HuH-7.5 (cell line): ENCODE measurements around the gene GPRASP1.
A peak's percentile ranks its signal among the peaks of the same experiment; 100 is the strongest.
"Not testable (repeated sequence)": the region's sequence is repeated elsewhere in the genome, so short reads cannot be mapped to it uniquely, and the experiment has no call there.

ENCODE experiments used
- DNase-seq: peaks from one replicate; pipeline ENCODE4 v3.0.0; 2011; ENCODE audit warnings: low spot score

Gene GPRASP1, protein sequence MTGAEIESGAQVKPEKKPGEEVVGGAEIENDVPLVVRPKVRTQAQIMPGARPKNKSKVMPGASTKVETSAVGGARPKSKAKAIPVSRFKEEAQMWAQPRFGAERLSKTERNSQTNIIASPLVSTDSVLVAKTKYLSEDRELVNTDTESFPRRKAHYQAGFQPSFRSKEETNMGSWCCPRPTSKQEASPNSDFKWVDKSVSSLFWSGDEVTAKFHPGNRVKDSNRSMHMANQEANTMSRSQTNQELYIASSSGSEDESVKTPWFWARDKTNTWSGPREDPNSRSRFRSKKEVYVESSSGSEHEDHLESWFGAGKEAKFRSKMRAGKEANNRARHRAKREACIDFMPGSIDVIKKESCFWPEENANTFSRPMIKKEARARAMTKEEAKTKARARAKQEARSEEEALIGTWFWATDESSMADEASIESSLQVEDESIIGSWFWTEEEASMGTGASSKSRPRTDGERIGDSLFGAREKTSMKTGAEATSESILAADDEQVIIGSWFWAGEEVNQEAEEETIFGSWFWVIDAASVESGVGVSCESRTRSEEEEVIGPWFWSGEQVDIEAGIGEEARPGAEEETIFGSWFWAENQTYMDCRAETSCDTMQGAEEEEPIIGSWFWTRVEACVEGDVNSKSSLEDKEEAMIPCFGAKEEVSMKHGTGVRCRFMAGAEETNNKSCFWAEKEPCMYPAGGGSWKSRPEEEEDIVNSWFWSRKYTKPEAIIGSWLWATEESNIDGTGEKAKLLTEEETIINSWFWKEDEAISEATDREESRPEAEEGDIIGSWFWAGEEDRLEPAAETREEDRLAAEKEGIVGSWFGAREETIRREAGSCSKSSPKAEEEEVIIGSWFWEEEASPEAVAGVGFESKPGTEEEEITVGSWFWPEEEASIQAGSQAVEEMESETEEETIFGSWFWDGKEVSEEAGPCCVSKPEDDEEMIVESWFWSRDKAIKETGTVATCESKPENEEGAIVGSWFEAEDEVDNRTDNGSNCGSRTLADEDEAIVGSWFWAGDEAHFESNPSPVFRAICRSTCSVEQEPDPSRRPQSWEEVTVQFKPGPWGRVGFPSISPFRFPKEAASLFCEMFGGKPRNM (N-terminal part only)

DNA sequence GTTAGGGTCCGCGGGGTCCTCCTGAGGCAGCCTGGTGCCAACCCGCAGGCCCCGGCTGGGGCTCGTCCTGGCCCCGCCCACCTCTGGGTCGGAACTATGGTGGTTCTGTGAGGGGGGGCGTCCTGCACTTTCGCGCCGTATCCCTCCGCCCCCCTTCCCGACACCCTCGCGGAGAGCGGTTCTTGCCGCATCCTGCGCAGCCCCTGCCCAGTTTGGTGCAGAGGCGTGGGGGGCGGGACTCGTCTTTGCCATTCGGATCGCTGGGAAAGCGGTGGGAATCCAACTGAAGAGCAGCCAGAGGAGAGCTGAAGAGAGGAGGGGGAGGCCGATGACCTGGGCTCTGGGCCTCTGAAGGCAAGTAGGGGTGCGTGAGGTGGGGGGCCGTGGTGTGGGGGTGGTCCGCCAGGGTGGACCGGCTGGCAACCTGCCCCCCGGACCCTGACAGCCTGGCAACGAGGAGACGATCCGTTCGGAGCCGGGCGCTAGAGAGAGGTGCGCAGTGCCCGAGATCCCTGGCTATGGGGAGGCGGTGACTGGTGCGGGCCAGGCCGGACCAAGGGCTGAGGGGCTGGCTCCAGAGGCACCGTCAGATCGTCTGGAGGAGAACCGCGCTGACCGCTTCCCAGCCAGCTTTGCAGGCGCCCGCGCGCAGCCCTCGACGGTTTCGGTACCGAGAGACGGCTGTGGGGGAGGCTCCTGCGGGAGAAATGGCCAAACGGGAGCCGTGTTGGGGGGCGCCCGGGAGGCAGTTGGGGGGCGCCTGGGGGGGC, at the start of gene GPRASP1:
Gene GPRASP1 (plus strand): TSS at position 242 of the 770 bp plus-strand sequence. CDS start 2,431 bp downstream, outside the sequence.
- DNase-seq = no peak

- DNase-seq = no peak
These were observed 47.0 kb upstream of the GPRASP1 start for GRCh38 chrX:102604327-102604726.

DNA sequence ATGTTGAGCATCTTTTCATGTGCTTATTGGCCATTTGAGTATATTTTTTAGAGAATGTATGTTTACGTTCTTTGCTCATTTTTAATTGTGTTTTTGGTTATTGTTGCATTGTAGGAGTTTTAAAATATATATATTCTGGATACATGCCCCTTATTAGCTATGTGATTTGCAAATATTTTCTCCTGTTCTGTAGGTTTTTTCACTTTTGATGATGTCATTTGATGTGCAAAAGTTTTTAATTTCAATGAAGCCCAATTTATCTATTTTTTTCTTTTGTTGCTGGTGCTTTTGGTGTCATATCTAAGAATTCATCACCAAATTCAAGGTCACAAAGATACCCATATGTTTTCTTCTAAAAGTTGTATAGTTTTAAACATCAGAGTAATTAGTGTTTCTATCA, 45.2 kb upstream of the GPRASP1 start:
- DNase-seq = no peak

- DNase-seq = no peak
These were observed 40.4 kb upstream of the GPRASP1 start for GRCh38 chrX:102610905-102611304.

DNA sequence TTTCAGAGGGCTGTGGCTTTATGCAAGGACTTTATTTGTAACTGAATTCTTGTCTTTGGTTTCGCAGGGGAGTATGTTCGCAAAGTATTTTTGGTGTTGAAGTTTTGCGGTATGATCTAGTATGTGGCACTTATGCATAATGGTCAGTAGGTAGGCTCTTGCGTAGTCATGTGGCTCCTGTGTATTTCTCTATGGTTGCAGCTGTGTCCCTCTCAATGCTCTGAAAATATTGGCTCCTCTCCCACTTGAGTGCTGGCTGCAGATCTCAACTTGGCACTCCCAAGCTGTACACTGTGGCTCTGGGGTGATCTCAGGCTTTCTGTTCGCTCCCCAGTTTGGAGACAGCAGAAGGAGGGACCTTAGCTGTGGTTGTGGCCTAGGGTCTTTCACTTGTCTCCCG, 27.2 kb upstream of the GPRASP1 start:
- no peak for DNase-seq

DNA sequence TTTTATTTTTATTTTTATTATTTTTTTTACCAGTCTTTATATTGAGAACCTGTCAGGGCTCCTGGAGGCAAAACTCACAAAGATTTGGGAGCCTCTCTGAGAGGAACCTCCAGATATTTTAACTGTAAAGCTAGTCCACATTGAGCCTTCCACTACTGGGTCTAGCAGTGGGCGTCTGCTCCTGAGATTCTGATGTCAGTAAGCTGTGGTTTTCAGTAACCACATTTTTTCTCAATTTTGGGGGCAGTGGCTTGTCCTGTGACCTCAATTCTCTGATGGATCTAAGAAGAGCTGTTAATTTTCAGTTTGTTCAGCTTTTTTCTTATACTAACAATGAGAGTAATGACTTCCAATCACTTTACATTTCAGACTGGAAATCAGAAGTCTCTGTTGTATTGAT, 23.6 kb upstream of the GPRASP1 start:
- no peak for DNase-seq

- DNase-seq = no peak
These were observed 13.7 kb upstream of the GPRASP1 start for GRCh38 chrX:102637561-102637960.

DNA sequence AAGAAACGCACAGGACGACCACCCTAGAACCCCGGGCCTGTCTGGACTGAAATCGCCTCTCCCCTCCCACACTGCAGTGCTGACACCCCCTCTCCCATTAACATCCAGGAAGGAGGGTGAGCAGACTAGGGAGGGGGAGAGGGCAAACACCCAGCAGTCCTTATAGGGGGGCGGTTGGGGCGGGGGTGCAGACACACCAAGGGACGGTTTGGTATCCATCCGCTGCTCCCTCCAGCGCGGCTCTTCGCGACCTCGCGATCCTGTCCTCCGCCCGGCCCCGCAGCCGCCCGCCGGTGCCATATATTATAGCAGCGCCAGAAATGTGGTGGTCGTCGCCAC, 411 bp upstream of the GPRASP1 start:
- no peak for DNase-seq

DNA sequence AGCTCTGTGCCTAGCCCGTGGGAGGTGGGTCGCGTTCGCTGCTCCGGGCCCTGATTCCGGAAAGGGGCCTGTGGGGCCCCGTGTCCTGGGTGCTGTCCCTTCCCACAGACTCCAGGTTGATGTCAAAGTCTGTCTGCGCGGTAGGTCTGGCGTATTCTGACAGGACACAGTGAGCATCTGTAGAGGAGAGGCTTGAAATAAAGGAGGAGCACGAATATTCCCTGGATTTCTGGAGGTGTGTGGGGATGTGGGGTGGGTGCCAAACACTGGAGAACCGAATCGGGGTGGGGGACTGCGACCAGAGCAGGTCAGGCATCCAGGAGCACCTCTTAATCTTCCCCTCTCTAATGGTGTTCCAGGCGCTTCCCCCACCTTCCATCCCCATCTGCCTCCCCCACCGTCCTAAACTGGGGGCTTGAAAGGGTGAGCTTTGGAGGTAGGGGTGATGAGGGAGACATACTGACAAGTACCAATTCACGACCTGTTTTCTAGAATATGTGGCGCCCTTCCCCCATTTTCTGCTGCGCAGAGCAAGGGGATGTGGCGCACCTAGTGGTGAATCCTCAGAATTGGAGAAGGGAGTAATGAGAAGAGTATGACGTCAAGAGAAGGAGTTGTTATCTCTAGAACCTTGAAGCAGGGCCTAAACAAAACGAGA, 877 bp downstream of the GPRASP1 start:
- no peak for DNase-seq

GRCh38 chrX:102654696-102655095, 3.4 kb downstream of the GPRASP1 start:
- DNase-seq = no peak

- DNase-seq = no peak
These were observed 7.3 kb downstream of the GPRASP1 start for GRCh38 chrX:102658556-102658955.

GRCh38 chrX:102659790-102660757, 8.8 kb downstream of the GPRASP1 start:
- peak; percentile 51 for DNase-seq

DNA sequence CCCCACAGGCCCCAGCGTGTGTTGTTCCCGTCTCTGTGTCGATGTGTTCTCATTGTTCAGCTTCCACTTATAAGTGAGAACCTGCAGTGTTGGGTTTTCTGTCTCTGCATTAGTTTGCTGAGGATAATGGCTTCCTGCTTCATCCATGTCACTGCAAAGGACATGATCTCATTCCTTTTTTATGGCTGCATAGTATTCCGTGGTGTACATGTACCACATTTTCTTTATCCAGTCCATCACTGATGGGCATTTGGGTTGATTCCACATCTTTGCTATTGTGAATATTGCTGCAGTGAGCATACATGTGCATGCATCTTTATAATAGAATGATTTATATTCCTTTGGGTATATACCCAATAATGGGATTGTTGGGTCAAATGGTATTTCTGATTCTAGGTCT, 12.5 kb downstream of the GPRASP1 start:
- not testable (repeated sequence) for DNase-seq

DNA sequence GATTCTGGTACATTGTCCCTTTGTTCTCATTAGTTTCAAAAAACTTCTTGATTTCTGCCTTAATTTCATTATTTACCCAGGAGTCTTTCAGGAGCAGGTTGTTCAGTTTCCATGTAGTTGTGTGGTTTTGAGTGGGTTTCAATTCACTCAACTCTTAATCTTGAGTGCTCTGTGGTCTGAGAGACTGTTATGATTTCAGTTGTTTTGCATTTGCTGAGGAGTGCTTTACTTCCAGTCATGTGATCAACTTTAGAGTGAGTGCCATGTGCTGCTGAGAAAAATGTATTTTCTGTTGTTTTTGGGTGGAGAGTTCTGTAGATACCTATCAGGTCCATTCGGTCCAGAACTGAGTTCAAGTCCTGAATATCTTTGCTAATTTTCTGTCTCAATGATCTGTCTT, 15.8 kb downstream of the GPRASP1 start:
- not testable (repeated sequence) for DNase-seq

DNA sequence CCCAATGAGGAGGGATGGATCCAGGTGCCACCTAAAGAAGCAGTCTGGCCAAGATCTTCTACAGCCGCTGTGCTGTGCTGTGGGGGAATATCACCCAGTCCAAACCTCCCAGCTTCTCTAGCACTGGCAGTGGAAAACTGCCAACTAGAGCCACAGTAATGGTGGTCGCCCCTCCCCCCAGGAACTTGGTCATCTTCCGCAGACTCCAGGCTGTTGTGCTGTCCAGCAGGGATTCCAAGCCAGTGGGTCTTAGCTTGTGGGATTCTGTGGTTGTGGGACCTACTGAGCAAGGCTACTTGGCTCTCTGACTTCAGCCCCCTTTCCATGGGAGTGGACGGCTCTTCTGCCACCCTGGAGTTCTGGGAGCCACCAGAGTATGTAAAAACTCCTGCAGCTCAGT, 18.2 kb downstream of the GPRASP1 start:
- no peak for DNase-seq

DNA sequence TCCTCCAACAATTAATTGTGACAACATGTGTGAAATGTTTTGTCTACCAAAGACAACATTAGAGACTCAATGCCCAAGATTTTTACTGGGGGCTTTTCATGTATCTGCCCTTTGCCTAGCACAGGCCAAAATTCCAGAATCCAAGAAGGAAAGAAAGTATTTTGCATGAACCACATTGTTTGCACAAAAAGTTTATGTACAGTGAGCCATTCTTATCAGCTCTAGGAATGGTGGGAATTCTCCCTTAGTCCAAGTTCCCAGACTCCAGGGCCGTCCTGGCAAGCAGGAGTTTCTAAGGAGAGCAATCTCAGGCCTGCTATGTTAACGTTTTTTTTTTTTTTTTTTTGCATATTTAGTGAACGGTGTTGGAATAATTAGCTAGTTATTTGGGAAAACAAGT, 21.6 kb downstream of the GPRASP1 start:
- DNase-seq = no peak

- DNase-seq = not testable (repeated sequence)
These were observed 26.2 kb downstream of the GPRASP1 start for GRCh38 chrX:102677479-102677878.

- DNase-seq = no peak
These were observed 33.7 kb downstream of the GPRASP1 start for GRCh38 chrX:102684772-102685520.

DNA sequence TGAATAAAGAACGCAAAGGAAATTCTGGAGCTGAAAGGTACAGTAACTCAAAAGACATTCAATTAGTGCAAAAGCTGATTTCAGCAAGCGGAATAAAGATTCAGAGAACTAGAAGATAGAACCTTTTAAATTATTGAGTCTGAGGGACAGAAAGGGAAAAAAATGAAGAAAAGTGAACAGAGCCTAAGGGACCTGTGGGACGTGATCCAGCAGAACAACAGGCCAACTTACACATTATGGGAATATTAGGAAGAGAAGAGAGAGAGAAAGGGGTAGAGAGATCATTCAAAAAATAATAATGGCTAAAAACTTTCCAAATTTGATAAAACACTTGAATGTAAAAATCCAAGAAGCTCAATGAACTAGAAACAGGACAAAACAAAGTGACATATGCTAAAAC, 43.5 kb downstream of the GPRASP1 start:
- no peak for DNase-seq

DNA sequence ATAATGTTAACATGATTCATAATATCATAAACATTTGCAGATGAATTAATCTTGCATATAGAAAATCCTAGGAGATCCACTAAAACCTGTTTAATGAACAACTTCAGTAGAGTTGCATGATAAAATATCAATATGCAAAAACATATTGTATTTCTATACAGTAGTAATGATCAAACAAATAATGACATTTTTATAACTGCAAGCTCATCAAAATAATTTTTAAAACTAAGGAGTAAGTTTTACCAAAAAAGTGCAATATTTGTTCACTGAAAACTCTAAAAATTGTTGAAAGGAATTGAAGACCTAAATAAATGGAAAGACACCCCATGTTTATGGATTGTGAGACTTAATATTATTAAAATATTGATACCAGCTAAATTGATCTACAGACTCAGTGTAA, 45.0 kb downstream of the GPRASP1 start:
- DNase-seq = no peak
